ENCODE results near the gene DESI1. TPM values are rescaled to one million over a fixed set of nuclear protein-coding genes. Genes with fewer than 3 reads are reported as not detected.

Gene DESI1
- total RNA-seq, 1 experiment from 2014 or later = 30.2 TPM

- Histone ChIP-seq H2AFZ (ENCODE audit: low read length) (no peak overlapping the region), H2AK5ac (ENCODE audit: insufficient read length, low read length) (no peak overlapping the region), H3K4me1 (ENCODE audit: insufficient read depth, low read length) (no peaks in the 10 kb centered on the region), H2BK12ac (ENCODE audit: insufficient read length, low read depth, low read length) (no peak overlapping the region), H2BK20ac (ENCODE audit: low read depth, low read length, poor library complexity, severe bottlenecking) (no peak overlapping the region), H3K79me1 (ENCODE audit: insufficient read depth, low read depth, low read length, poor library complexity, severe bottlenecking) (no peaks in the 10 kb centered on the region), H4K91ac (ENCODE audit: insufficient read length, low read depth, low read length) (no peak overlapping the region), H3K27ac (ENCODE audit: insufficient read length, low read depth, low read length) (no peak overlapping the region), H4K5ac (ENCODE audit: insufficient read length, low read depth, low read length) (no peak overlapping the region), H3K14ac (ENCODE audit: insufficient read depth, low read length) (no peak overlapping the region), H2BK120ac (ENCODE audit: low read depth, low read length, poor library complexity, severe bottlenecking) (no peak overlapping the region), H3K9ac (ENCODE audit: extremely low read depth, insufficient read length, low read length) (no peak overlapping the region), H3K23ac (ENCODE audit: insufficient read length, low read depth, low read length) (no peak overlapping the region), H4K8ac (replicated peaks; ENCODE audit: insufficient read length, low read depth, low read length) (no peak overlapping the region), H3K18ac (ENCODE audit: insufficient read length, low read depth, low read length) (no peak overlapping the region), H3K4ac (ENCODE audit: low read depth, low read length) (no peak overlapping the region), H3K23me2 (ENCODE audit: insufficient read length, low read depth, low read length, poor library complexity, severe bottlenecking) (no peaks in the 10 kb centered on the region), H3K4me2 (ENCODE audit: insufficient read depth, insufficient read length, low read length) (no peak overlapping the region), H2BK15ac (ENCODE audit: low read depth, low read length) (no peak overlapping the region), H4K20me1 (ENCODE audit: control insufficient read depth, insufficient read depth, insufficient read length) (no peaks in the 10 kb centered on the region), H3K9me3 (ENCODE audit: control insufficient read depth, low read depth, low read length) (no peaks in the 10 kb centered on the region), H3K56ac (ENCODE audit: insufficient read length, low read depth, low read length) (no peak overlapping the region), H3K79me2 (ENCODE audit: insufficient read depth, low read length) (no peaks in the 10 kb centered on the region), H2BK5ac (ENCODE audit: insufficient read length, low read length) (no peak overlapping the region), H3K27me3 (ENCODE audit: insufficient read depth, low read length) (no peaks in the 10 kb centered on the region), H3T11ph (ENCODE audit: low read length) (no peak overlapping the region)
- peaks cover 32 to 82% (median 68%) of the 10 kb centered on the region in 3 experiments; a peak in 6 of 7 replicates for H3K36me3 Mint-ChIP-seq (ENCODE audit: insufficient read depth in 1 of 3, low read depth in 3 of 3)
- no peaks in the 10 kb centered on the region for H3K27me3 Mint-ChIP-seq (ENCODE audit: low read depth)
- H3K4me1 Mint-ChIP-seq = no peaks in the 10 kb centered on the region
- H3K4me3 Mint-ChIP-seq = no peak overlapping the region
- no peaks in the 10 kb centered on the region for H3K9me3 Mint-ChIP-seq
- DNase-seq = no peak
- WGBS (ENCODE audit: extremely low coverage, insufficient read length, low lambda C conversion rate) = no CpG with 5 or more reads among the region's 3 CpGs
- no peak overlapping the region for H3K27ac Mint-ChIP-seq
- no peak for TF ChIP-seq CTCF (conservative IDR thresholded peaks at IDR 0.05)
These were observed 26.9 kb upstream of the DESI1 start for GRCh38 chr22:41647771-41648170.

Data from H9 (cell line).